Mammary epithelial cell (primary cell): Measurements from ENCODE around the gene CDH12.

ENCODE experiments used
- CTCF ChIP-seq, 2 donors: IDR thresholded peaks in 1 of 2; conservative IDR thresholded peaks in 1 of 2; 2 replicates each; pipeline ENCODE4 v1.5.1; 2011 to 2012; ENCODE audit warnings: inconsistent platforms in 2 of 2, low read length in 2 of 2, mild to moderate bottlenecking in 2 of 2, control low read depth in 1 of 2, low read depth in 1 of 2; ENCODE audit not compliant: insufficient read depth in 1 of 2; ENCODE audit errors: extremely low read depth in 1 of 2
- EZH2 ChIP-seq: IDR thresholded peaks from 2 replicates; pipeline ENCODE4 v1.6.1; 2012; ENCODE audit warnings: low read length, inconsistent platforms, borderline replicate concordance

GRCh38 chr5:21817668-21818369 lies 1035.3 kb downstream of the CDH12 start:
- TF ChIP-seq CTCF (conservative IDR thresholded peaks at IDR 0.05 in 1 of 2, IDR thresholded peaks at IDR 0.05 in 1 of 2; ENCODE audit: extremely low read depth in 1 of 2, insufficient read depth in 1 of 2, low read depth in 1 of 2, low read length in 2 of 2) (peak; percentile 29 to 44), EZH2 (no peak)
